PC-9 (cell line): ENCODE measurements around the gene RCOR1. TPM values are rescaled to one million over a fixed set of nuclear protein-coding genes. Genes with fewer than 3 reads are reported as not detected.
A peak's percentile ranks its signal among the peaks of the same experiment; 100 is the strongest.

Experiments
- BruUV-seq: library from RNA; stranded (reverse); fragments of 400-500 nt; replicated peaks from 2 replicates; lab custom pipeline; 2021; lab: Mats Ljungman, UMichigan
- CTCF ChIA-PET: fragments of 300-600 bp; sonication (Branson Sonifier 250); formaldehyde crosslinking; loops from one replicate; lab custom pipeline; 2022; ENCODE audit warnings: antibody characterized with exemption; lab: Charles Lee
- POLR2A ChIA-PET: fragments of 300-600 bp; sonication (Branson Sonifier 250); formaldehyde crosslinking; loops from one replicate; lab custom pipeline; 2022; ENCODE audit warnings: antibody characterized with exemption; ENCODE audit not compliant: unreplicated experiment; lab: Charles Lee
- DNase-seq, 2 experiments: peaks; one replicate each; pipeline versions ENCODE4 v3.0.0 to v3.0.0-alpha.2; 2015 to 2022; ENCODE audit warnings: mixed read lengths in 1 of 2
- H2AFZ ChIP-seq: fragments of 200-600 bp; sonication (generic); 2 replicates; pipeline ENCODE4 v1.8.1; 2017; ENCODE audit warnings: antibody characterized with exemption
- H3F3A ChIP-seq: fragments of 200-600 bp; sonication (generic); 2 replicates; pipeline ENCODE4 v1.8.1; 2017; ENCODE audit warnings: antibody characterized with exemption, mild to moderate bottlenecking, low read depth; ENCODE audit not compliant: insufficient read depth
- H3K27ac ChIP-seq: fragments of 200-600 bp; sonication (generic); 2 replicates; pipeline ENCODE4 v1.6.1; 2016; ENCODE audit warnings: mixed run types
- H3K27me3 ChIP-seq: fragments of 200-600 bp; sonication (generic); 2 replicates; pipeline ENCODE4 v1.6.1; 2016; ENCODE audit warnings: low read depth, mixed run types; ENCODE audit not compliant: insufficient read depth
- H3K36me3 ChIP-seq: fragments of 200-600 bp; sonication (generic); 2 replicates; pipeline ENCODE4 v1.6.1; 2016; ENCODE audit warnings: low read depth, mixed run types
- H3K4me1 ChIP-seq: fragments of 200-600 bp; sonication (generic); replicated peaks from 2 replicates; pipeline ENCODE4 v1.6.1; 2016; ENCODE audit warnings: mixed run types; ENCODE audit not compliant: insufficient read depth
- H3K4me2 ChIP-seq: fragments of 200-600 bp; sonication (generic); 2 replicates; pipeline ENCODE4 v1.6.1; 2017; ENCODE audit warnings: mixed run types
- H3K4me3 ChIP-seq: fragments of 200-600 bp; sonication (generic); 2 replicates; pipeline ENCODE4 v1.6.1; 2016; ENCODE audit warnings: mixed run types
- H3K79me2 ChIP-seq: fragments of 200-600 bp; sonication (generic); 2 replicates; pipeline ENCODE4 v1.6.1; 2017; ENCODE audit warnings: low read depth, mixed run types
- H3K9me2 ChIP-seq: fragments of 200-600 bp; sonication (generic); 2 replicates; pipeline ENCODE4 v1.8.1; 2017; ENCODE audit warnings: mild to moderate bottlenecking; ENCODE audit not compliant: insufficient read depth
- H3K9me3 ChIP-seq: fragments of 200-600 bp; sonication (generic); 2 replicates; pipeline ENCODE4 v1.8.1; 2016; ENCODE audit warnings: low read depth; ENCODE audit not compliant: insufficient read depth
- H4K20me1 ChIP-seq: fragments of 200-600 bp; sonication (generic); 2 replicates; pipeline ENCODE4 v1.8.1; 2017; ENCODE audit not compliant: insufficient read depth
- EZH2 ChIP-seq: fragments of 200-600 bp; sonication (generic); IDR thresholded peaks from 2 replicates; pipeline ENCODE4 v1.8.0; 2017; ENCODE audit warnings: antibody characterized with exemption, low read depth
- intact Hi-C: fragments of 100-400 bp; cut with micrococcal nuclease; formaldehyde crosslinking; loops from one replicate; pipeline ENCODE4 v1.10.0; 2022; ENCODE audit not compliant: unreplicated experiment
- total RNA-seq: library from RNA; stranded (reverse); gene quantifications from 2 replicates; pipeline ENCODE4 v1.2.3, GENCODE V29; 2021
- TF ChIP-seq, protein P1 (sequence below): fragments of 200-600 bp; sonication (generic); conservative IDR thresholded peaks from 2 replicates; pipeline ENCODE4 v1.6.1; 2017; ENCODE audit warnings: mixed run types, antibody characterized with exemption, mild to moderate bottlenecking, moderate library complexity

RCOR1 gene
- total RNA-seq, 1 experiment from 2014 or later, result 67.2 TPM

DNA sequence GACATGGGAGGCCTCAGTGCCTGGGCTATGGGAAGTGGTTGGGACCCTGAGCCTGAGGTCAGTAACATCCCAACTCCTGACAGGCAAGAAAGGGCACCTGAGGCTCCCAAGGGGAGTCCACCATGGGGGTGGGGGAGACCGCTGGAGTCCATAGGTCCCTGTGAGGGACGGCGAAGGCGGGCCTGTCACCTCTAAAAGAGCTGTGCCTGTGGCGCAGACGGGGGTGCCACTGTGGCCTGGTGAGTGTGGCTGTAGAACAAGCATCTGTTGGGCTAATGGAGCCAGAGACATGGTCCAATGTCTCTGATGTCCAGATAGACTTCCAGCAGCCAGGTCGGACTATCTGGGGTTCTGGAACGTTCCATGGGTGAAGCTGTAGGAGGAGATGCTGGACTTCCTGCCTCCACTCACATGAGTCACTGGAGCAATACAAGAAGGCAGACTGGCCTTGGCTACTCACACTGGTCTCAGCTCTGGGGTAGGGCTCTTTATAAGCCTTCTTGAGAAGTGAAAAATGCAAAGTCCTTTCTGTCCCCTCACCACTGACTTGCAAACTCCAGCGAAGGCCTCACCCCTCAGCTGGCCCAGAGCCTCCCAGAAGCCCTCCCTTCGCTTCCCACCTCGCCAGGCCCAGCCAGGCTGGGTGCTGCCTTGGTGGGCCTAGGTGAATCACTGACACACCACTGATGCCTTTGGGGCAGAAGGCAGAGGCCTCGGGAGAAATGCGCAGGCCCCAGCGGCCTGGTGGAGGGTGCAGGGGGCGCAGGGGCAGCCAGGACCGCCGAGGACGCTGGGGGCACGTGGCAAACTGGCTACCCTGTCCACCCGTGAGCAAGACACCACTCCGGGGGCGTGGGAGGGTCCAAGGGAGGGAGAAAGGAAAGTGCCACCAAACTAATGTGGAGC, 183.7 kb downstream of the RCOR1 start:
- intact Hi-C loops, result loop anchor here (2.0 to 10.0 kb wide), 2 partner anchors 251 to 299 kb away; no protein-coding TSS in a partner anchor
- H3K27ac ChIP-seq, result no peak overlapping the region; the same call in 1 of the 2 replicates
- peaks cover 30% of the 10 kb centered on the region for H3K79me2 ChIP-seq
- no peak overlapping the region for H3K4me3 ChIP-seq
- H3K9me3 ChIP-seq, result no peaks in the 10 kb centered on the region
- no peaks in the 10 kb centered on the region for H3K36me3 ChIP-seq
- peak overlapping the region; percentile 29; the same call in 1 of the 2 replicates for H3K4me2 ChIP-seq
- no peaks in the 10 kb centered on the region for H3K27me3 ChIP-seq
- ChIA-PET CTCF (interaction anchor here (0.6 kb wide), 1 partner anchor 31 kb away, joined by 3 read pairs; no protein-coding TSS in a partner anchor), POLR2A (no interaction called here)
- BruUV-seq, result no TSS peak
- TF ChIP-seq, protein P1, sequence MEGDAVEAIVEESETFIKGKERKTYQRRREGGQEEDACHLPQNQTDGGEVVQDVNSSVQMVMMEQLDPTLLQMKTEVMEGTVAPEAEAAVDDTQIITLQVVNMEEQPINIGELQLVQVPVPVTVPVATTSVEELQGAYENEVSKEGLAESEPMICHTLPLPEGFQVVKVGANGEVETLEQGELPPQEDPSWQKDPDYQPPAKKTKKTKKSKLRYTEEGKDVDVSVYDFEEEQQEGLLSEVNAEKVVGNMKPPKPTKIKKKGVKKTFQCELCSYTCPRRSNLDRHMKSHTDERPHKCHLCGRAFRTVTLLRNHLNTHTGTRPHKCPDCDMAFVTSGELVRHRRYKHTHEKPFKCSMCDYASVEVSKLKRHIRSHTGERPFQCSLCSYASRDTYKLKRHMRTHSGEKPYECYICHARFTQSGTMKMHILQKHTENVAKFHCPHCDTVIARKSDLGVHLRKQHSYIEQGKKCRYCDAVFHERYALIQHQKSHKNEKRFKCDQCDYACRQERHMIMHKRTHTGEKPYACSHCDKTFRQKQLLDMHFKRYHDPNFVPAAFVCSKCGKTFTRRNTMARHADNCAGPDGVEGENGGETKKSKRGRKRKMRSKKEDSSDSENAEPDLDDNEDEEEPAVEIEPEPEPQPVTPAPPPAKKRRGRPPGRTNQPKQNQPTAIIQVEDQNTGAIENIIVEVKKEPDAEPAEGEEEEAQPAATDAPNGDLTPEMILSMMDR, result peak; percentile 19; the same call in 1 of the 2 replicates
- no peak for TF ChIP-seq EZH2
- peaks cover 12% of the 10 kb centered on the region for H4K20me1 ChIP-seq
- H3F3A ChIP-seq, result peaks cover 29% of the 10 kb centered on the region
- peak; percentile 31 to 56 for DNase-seq
- H3K4me1 ChIP-seq, result peaks cover 21% of the 10 kb centered on the region
- H2AFZ ChIP-seq, result no peak overlapping the region
- H3K9me2 ChIP-seq, result no peaks in the 10 kb centered on the region

DNA sequence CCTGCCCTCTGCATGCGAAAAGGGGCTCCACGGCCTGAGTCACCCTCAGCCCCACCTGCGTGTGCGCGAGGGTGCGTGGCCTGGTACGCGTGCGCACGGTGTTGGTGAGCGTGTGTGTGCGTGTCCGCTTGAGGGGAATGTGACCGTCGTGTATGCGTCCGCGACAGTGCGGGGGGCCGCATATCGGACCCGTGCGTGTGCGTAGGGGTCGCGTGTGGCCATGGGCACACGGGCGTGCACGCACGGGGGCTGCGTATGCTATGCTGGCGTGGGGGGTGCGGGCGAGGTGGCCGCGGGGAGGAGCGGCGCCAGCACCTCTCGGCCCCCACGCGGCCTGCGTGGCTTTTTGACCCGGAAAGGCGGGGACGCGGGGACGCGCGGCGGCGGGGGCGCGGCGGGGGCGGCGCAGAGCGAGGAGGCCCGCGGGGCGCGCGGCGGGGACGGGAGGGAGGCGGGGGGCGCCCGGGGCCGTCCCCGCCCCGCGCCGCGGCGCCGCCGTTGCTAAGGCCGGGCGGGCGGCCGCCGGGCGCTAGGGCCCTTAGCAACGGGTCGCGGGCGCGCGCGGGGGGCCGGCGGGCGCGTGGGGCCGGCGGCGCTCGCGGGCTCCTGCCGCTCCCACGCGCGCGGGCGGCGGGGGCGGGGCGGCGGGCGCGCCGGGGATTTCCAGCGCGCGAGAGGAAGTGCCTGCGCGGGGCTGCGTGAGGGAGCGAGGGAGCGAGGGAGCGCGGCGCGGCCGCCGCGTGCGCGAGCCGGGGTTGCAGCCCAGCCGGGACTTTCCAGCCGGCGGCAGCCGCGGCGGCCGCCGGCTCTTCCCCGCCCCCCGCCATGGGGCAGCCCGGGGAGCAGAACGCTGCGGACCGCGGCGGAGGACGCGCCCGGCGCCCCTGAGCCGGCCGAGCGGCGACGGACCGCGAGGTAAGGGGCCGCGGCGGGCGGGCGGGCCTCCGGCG, 184.6 kb downstream of the RCOR1 start, which contains the start of gene TRAF3:
TSS of gene TRAF3 (plus strand) at position 689 of the 950 bp plus-strand sequence. CDS start 92,753 bp downstream, outside the sequence.
- H3F3A ChIP-seq, result peaks cover 29% of the 10 kb centered on the region
- no peaks in the 10 kb centered on the region for H3K27me3 ChIP-seq
- POLR2A ChIA-PET, result no interaction called here
- H3K4me1 ChIP-seq, result peaks cover 21% of the 10 kb centered on the region
- CTCF ChIA-PET, result no interaction called here
- peak within 1 kb of the TSS; percentile 82 for H2AFZ ChIP-seq
- H3K79me2 ChIP-seq, result peaks cover 38% of the 10 kb centered on the region
- no peaks in the 10 kb centered on the region for H3K9me2 ChIP-seq
- H3K4me3 ChIP-seq, result peak within 1 kb of the TSS; percentile 79
- no TSS peak for BruUV-seq
- no peaks in the 10 kb centered on the region for H3K36me3 ChIP-seq
- H3K9me3 ChIP-seq, result no peaks in the 10 kb centered on the region
- H3K4me2 ChIP-seq, result peak within 1 kb of the TSS; percentile 82
- H4K20me1 ChIP-seq, result peaks cover 13% of the 10 kb centered on the region
- TF ChIP-seq, protein P1, result no peak
- no peak for TF ChIP-seq EZH2
- peak in 1 of 2 experiments; percentile 67 for DNase-seq
- no peak within 1 kb of the TSS; the same call in 1 of the 2 replicates for H3K27ac ChIP-seq
- intact Hi-C loops, result loop anchor here (10.0 kb wide), 1 partner anchor 298 kb away; no protein-coding TSS in a partner anchor
